Measurements from ENCODE around the gene MIPOL1.
"Not testable (repeated sequence)": the region's sequence is repeated elsewhere in the genome, so short reads cannot be mapped to it uniquely, and the experiment has no call there.

MIPOL1 gene

GRCh38 chr14:37462426-37462825 is 264.7 kb downstream of the MIPOL1 start:
- DNase-seq (ENCODE audit: low read depth): not testable (repeated sequence)

- no peak for DNase-seq (ENCODE audit: low read depth)
Observed at GRCh38 chr14:37464192-37464858, 266.6 kb downstream of the MIPOL1 start.

- DNase-seq (ENCODE audit: low read depth): no peak
Observed at GRCh38 chr14:37466003-37466622, 268.4 kb downstream of the MIPOL1 start.

- no peak for DNase-seq (ENCODE audit: low read depth)
Observed at GRCh38 chr14:37466623-37467088, 268.9 kb downstream of the MIPOL1 start.

GRCh38 chr14:37469650-37470049 is 271.9 kb downstream of the MIPOL1 start:
- no peak for DNase-seq (ENCODE audit: low read depth)

GRCh38 chr14:37470251-37470650 is 272.5 kb downstream of the MIPOL1 start:
- DNase-seq (ENCODE audit: low read depth): no peak

- no peak for DNase-seq (ENCODE audit: low read depth)
Observed at GRCh38 chr14:37472906-37473305, 275.2 kb downstream of the MIPOL1 start.

- DNase-seq (ENCODE audit: low read depth): no peak
Observed at GRCh38 chr14:37474191-37474590, 276.5 kb downstream of the MIPOL1 start.

- no peak for DNase-seq (ENCODE audit: low read depth)
Observed at GRCh38 chr14:37480446-37481290, 282.9 kb downstream of the MIPOL1 start.

- DNase-seq (ENCODE audit: low read depth): no peak
Observed at GRCh38 chr14:37482428-37482827, 284.7 kb downstream of the MIPOL1 start.

- no peak for DNase-seq (ENCODE audit: low read depth)
Observed at GRCh38 chr14:37483672-37484071, 285.9 kb downstream of the MIPOL1 start.

- no peak for DNase-seq (ENCODE audit: low read depth)
Observed at GRCh38 chr14:37490607-37491006, 292.9 kb downstream of the MIPOL1 start.

- no peak for DNase-seq (ENCODE audit: low read depth)
Observed at GRCh38 chr14:37491076-37491475, 293.3 kb downstream of the MIPOL1 start.

- DNase-seq (ENCODE audit: low read depth): no peak
Observed at GRCh38 chr14:37493606-37494005, 295.9 kb downstream of the MIPOL1 start.

GRCh38 chr14:37497422-37497821 is 299.7 kb downstream of the MIPOL1 start:
- no peak for DNase-seq (ENCODE audit: low read depth)

- DNase-seq (ENCODE audit: low read depth): no peak
Observed at GRCh38 chr14:37501877-37502276, 304.1 kb downstream of the MIPOL1 start.

- DNase-seq (ENCODE audit: low read depth): no peak
Observed at GRCh38 chr14:37508503-37508902, 310.8 kb downstream of the MIPOL1 start.

- no peak for DNase-seq (ENCODE audit: low read depth)
Observed at GRCh38 chr14:37512173-37512572, 314.4 kb downstream of the MIPOL1 start.

- no peak for DNase-seq (ENCODE audit: low read depth)
Observed at GRCh38 chr14:37515771-37516170, 318.0 kb downstream of the MIPOL1 start.

- no peak for DNase-seq (ENCODE audit: low read depth)
Observed at GRCh38 chr14:37526994-37527393, 329.3 kb downstream of the MIPOL1 start.

- no peak for DNase-seq (ENCODE audit: low read depth)
Observed at GRCh38 chr14:37539992-37540391, 342.3 kb downstream of the MIPOL1 start.

GRCh38 chr14:37544407-37544806 is 346.7 kb downstream of the MIPOL1 start:
- DNase-seq (ENCODE audit: low read depth): no peak

GRCh38 chr14:37545174-37545573 is 347.4 kb downstream of the MIPOL1 start:
- no peak for DNase-seq (ENCODE audit: low read depth)

Measured in stimulated activated CD8-positive, alpha-beta memory T cell treated with anti-CD3 and anti-CD28 coated beads, Interleukin-12 subunit alpha, Interleukin-12 subunit beta, amount 100 ng/mL, for 1 hour (primary cell).